LNCaP clone FGC (cell line): ENCODE data around the gene KRTAP12-2.
"Not testable (repeated sequence)": the region's sequence is repeated elsewhere in the genome, so short reads cannot be mapped to it uniquely, and the experiment has no call there.

Source experiments
- DNase-seq: peaks from one replicate; pipeline ENCODE4 v3.0.0-alpha.2; 2011; ENCODE audit warnings: low read depth
- H3K4me3 ChIP-seq: 2 replicates; pipeline ENCODE4 v1.5.1; 2011; ENCODE audit warnings: mild to moderate bottlenecking, low read depth, low read length, control low read depth
- CTCF ChIP-seq: IDR thresholded peaks from 2 replicates; pipeline ENCODE4 v1.5.1; 2012; ENCODE audit warnings: mild to moderate bottlenecking; ENCODE audit not compliant: control insufficient read depth, insufficient read depth; ENCODE audit errors: extremely low read depth

Gene KRTAP12-2

GRCh38 chr21:44695184-44695583, 28.5 kb upstream of the KRTAP12-2 start:
- DNase-seq: no peak
- no peak for TF ChIP-seq CTCF
- H3K4me3 ChIP-seq: no peak overlapping the region

GRCh38 chr21:44694776-44695175, 28.0 kb upstream of the KRTAP12-2 start:
- DNase-seq: no peak
- H3K4me3 ChIP-seq: no peak overlapping the region
- TF ChIP-seq CTCF: no peak

- no peak for DNase-seq
These were observed 26.2 kb upstream of the KRTAP12-2 start for GRCh38 chr21:44692798-44693512.

GRCh38 chr21:44691686-44692085, 25.0 kb upstream of the KRTAP12-2 start:
- no peak for DNase-seq
- no peak for TF ChIP-seq CTCF
- H3K4me3 ChIP-seq: no peak overlapping the region

More at GRCh38 chr21:44692798-44693512, 26.2 kb upstream of the KRTAP12-2 start:
- no peak for TF ChIP-seq CTCF
- H3K4me3 ChIP-seq: no peak overlapping the region

GRCh38 chr21:44689740-44690139, 23.0 kb upstream of the KRTAP12-2 start:
- DNase-seq, H3K4me3 ChIP-seq: not testable (repeated sequence)

- no peak for TF ChIP-seq CTCF
- no peak for DNase-seq
- no peak overlapping the region for H3K4me3 ChIP-seq
These were observed 20.9 kb upstream of the KRTAP12-2 start for GRCh38 chr21:44687671-44688070.

- TF ChIP-seq CTCF: no peak
- H3K4me3 ChIP-seq: no peak overlapping the region
- DNase-seq: no peak
These were observed 20.3 kb upstream of the KRTAP12-2 start for GRCh38 chr21:44686843-44687561.
